NCI-H128 (cell line): ENCODE results near the gene WDR64.
"Not testable (repeated sequence)": the region's sequence is repeated elsewhere in the genome, so short reads cannot be mapped to it uniquely, and the experiment has no call there.

Experiments used
- DNase-seq: peaks from one replicate; lab custom pipeline; 2025; ENCODE audit not compliant: unreplicated experiment; lab: John Stamatoyannopoulos, UW

Gene WDR64

GRCh38 chr1:241698177-241698576 lies 46.1 kb downstream of the WDR64 start:
- no peak for DNase-seq

- no peak for DNase-seq
Observed at GRCh38 chr1:241701483-241702295, 49.6 kb downstream of the WDR64 start.

- DNase-seq, result no peak
Observed at GRCh38 chr1:241702442-241703373, 50.6 kb downstream of the WDR64 start.

GRCh38 chr1:241703739-241704138 lies 51.7 kb downstream of the WDR64 start:
- DNase-seq, result not testable (repeated sequence)

- no peak for DNase-seq
Observed at GRCh38 chr1:241706257-241706656, 54.2 kb downstream of the WDR64 start.

- no peak for DNase-seq
Observed at GRCh38 chr1:241706967-241707366, 54.9 kb downstream of the WDR64 start.

GRCh38 chr1:241707442-241707841 lies 55.4 kb downstream of the WDR64 start:
- DNase-seq, result no peak

- no peak for DNase-seq
Observed at GRCh38 chr1:241711326-241711725, 59.2 kb downstream of the WDR64 start.

GRCh38 chr1:241713316-241713715 lies 61.2 kb downstream of the WDR64 start:
- DNase-seq, result no peak

- no peak for DNase-seq
Observed at GRCh38 chr1:241714321-241715218, 62.5 kb downstream of the WDR64 start.

- no peak for DNase-seq
Observed at GRCh38 chr1:241715435-241715834, 63.4 kb downstream of the WDR64 start.

- DNase-seq, result no peak
Observed at GRCh38 chr1:241715956-241716355, 63.9 kb downstream of the WDR64 start.

GRCh38 chr1:241716915-241717656 lies 65.0 kb downstream of the WDR64 start:
- DNase-seq, result no peak

GRCh38 chr1:241717975-241718374 lies 65.9 kb downstream of the WDR64 start:
- DNase-seq, result no peak

GRCh38 chr1:241721011-241721410 lies 68.9 kb downstream of the WDR64 start:
- no peak for DNase-seq

GRCh38 chr1:241722947-241723346 lies 70.9 kb downstream of the WDR64 start:
- no peak for DNase-seq

GRCh38 chr1:241724741-241725356 lies 72.8 kb downstream of the WDR64 start:
- no peak for DNase-seq

GRCh38 chr1:241730031-241730430 lies 78.0 kb downstream of the WDR64 start:
- DNase-seq, result no peak

- no peak for DNase-seq
Observed at GRCh38 chr1:241733899-241734298, 81.8 kb downstream of the WDR64 start.

GRCh38 chr1:241734533-241734932 lies 82.5 kb downstream of the WDR64 start:
- DNase-seq, result no peak
